Activated CD8-positive, alpha-beta memory T cell treated with anti-CD3 and anti-CD28 coated beads for 1 hour (primary cell): ENCODE results near the gene SLC25A41.

Source experiments
- DNase-seq, 2 donors: peaks; one replicate each; pipeline ENCODE4 v3.0.0-alpha.2; 2020; ENCODE audit warnings: low read depth in 1 of 2; ENCODE audit errors: extremely low read depth in 1 of 2

SLC25A41 gene

DNA sequence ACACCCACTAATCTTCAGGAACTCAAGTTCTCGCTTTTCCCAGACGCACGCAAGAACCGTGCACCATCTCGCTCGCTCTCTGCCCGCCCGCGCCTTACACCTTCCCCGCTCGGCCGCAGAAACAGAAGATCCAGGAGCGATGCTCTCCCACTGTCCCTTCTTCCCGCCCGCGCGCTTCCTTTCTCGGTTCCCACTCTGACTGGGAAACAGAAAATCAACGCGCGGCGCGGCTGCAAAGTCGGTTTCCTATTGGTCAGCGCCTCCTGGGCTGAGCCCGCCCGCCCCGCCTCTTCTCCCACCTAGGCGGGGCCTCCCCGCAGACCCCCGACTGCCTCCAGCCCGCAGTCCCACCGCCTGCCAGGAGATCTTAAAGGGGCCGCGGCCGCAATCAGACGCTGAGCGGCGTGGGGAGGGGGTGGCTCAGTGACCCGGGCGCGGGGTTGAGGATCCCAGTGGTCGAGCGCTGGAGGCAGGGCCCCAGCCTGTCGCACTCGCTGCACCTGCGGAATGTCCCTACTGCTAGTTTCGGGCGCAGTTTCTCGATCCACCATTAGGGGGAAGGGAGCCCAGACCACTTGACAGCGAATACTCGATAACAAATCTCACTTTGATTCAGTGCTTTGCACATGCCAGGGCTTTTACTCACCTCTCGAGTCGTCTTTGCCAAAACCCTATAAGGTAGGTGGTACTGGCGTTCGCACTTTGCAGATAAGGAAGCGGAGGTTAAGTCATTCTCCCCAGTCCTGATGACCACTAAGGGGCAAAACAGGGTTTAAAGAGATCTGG, 26.7 kb upstream of the SLC25A41 start:
- peak; percentile 92 to 94 for DNase-seq

GRCh38 chr19:6459262-6460098, 25.9 kb upstream of the SLC25A41 start, which contains the start of gene SLC25A23:
Gene SLC25A23 (minus strand): TSS chr19:6459792. CDS start chr19:6459628, 164 bp downstream.
- DNase-seq = peak in 1 of 2 donors; percentile 30

GRCh38 chr19:6458695-6459261, 25.2 kb upstream of the SLC25A41 start:
- DNase-seq = no peak

GRCh38 chr19:6457958-6458694, 24.6 kb upstream of the SLC25A41 start:
- no peak for DNase-seq

- DNase-seq = no peak
Observed at GRCh38 chr19:6455924-6456323, 22.4 kb upstream of the SLC25A41 start.

DNA sequence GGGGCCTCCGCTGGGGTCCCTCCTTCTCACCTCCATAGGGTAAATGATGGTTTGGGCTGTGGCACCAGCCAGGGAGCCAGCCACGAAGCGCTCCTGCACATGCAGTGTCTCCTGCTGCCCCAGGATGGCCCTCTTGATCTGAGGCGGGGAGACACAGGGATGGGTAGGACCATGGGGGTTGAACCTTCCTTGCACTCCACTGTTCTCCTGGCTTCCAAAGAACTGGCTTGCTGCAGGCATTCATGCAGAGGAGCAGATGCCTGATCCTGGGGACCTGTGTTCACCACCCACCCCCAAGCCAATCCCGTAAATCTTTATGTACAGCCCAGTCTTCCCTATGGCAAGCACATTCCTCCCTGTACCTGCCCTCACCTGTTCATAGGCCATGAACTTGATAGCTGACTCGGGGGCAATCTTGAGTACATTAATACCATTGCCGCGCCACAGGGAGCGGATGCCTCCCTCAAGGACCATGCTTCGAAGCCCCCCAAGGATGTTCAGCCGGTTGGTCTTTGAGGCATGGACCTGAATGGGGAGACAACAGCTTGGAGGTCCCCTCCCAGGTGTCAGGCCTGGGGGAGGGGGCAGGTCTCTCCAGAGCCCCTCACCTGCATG, 20.5 kb upstream of the SLC25A41 start:
- DNase-seq = no peak

GRCh38 chr19:6452899-6453298, 19.3 kb upstream of the SLC25A41 start:
- no peak for DNase-seq

DNA sequence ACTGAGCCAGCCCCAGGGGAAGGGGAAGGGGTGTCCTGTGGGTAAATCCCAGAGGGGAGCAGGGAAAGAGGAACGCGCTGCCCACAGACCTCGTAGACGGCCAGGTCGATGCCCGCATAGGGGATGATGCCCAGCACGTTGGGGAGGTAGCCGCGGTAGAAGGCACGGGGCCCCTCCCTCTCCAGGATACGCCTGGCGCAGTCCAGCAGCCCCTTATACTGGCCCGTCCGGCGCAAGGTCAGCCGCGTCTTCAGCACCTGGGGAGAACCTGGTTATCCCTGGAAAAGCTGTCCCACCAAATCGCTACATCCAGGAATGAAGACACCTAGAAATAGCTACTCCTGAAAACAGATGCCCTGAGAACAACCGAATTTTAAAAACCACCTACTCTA, 18.7 kb upstream of the SLC25A41 start:
- DNase-seq = no peak

- no peak for DNase-seq
Observed at GRCh38 chr19:6451583-6452222, 18.1 kb upstream of the SLC25A41 start.

- no peak for DNase-seq
Observed at GRCh38 chr19:6450166-6450565, 16.6 kb upstream of the SLC25A41 start.

DNA sequence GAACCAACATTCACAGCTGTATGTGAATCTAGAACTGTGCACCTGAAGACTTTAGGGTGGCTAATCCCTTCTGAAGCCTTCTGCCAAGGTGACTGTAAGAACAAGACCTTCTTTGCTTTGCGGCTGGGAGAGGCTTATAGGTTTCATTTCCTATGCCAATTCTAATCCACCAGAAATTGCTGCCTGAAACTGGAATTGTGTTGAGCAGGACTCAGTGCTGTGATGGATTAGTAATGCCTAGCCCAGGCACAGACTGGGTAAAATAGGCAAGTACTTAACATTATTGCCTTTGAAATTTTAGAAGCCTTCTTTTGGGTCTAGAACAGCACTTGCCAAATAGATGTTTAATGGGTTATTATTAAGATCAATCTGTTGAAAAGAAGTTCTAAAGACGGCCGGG, 14.5 kb upstream of the SLC25A41 start:
- no peak for DNase-seq

DNA sequence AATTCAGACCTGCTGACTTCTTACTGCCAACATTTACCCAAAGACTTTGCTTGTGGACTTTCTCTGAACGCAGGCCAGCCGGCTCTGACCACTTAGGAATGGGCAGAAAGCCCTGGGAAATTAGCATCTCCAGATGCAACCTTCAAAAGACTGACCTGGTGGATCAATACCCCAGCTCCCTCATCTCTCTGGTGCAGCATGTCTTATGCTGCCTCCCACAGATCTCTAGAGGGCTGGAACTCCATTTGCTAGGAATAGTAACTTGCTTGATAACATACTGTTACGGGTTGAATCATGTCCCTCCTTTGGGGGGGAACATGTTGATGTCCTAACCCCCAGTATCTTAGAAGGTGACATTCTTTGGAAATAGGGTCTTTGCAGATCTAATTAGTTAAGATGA, 12.9 kb upstream of the SLC25A41 start:
- DNase-seq = no peak

DNA sequence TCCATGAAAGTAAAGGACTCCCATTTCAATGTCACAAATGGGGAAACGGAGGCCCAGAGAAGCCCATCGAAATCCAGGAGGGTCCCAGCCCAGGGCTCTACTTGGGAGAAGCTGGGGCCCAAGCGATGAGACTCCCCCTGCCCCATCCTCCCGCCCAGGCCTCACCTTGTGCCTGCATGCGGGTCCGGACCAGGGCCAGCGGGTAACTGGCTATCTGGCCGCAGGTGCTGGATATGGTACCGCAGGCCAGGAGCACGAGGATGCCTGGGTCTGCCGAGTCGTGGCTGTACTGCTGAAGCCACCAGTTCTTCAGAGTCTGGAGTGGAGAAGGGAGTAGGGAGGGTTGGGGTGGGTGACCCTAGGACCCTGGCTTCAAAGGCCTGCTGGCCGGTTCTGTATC, 10.4 kb upstream of the SLC25A41 start:
- no peak for DNase-seq

DNA sequence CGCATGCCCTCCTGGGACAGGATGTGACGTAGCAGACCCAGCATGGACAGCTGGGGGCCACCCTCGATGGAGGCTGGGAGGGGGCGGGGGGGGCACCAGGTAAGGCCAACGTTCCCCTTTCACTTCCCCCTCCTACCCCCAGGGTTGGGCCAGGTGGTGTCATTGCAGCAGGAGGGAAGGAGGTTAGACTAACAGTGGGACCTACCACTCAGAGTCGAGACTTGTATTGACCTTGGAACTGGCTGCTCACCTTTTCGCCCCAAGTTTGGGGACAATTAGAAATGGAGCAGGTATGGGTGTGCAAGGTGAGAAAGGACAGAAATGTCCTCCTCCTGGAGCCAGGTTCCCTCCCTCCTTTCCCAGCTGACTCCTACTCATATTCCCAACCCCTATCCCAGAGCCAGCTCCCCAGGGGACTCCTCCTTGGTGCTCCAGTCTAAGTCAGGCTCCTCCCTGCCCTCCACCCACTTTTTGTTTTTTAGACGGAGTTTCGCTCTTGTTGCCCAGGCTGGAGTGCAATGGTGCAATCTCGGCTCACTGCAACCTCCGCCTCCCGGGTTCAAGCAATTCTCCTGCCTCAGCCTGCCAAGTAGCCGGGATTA, 8.6 kb upstream of the SLC25A41 start:
- DNase-seq = no peak

GRCh38 chr19:6440905-6441304, 7.3 kb upstream of the SLC25A41 start:
- no peak for DNase-seq

DNA sequence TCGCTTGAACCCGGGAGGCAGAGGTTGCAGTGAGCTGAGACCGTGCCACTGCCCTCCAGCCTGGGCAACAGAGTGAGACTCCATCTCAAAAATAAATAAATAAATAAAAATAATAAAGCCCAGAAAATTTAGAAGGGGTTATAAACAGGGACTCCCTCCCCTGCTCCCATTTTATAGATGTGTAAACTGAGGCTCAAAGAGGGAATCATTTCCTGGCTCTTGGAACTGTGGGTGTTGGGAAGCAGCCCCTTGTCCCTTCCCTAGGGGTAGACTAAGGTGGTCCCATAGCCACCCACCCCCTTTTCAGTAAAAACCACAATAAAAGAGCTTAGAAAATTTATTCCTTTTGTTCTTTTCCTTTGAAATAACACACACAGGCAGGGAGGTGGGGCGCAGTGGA, 6.2 kb upstream of the SLC25A41 start:
- no peak for DNase-seq

DNA sequence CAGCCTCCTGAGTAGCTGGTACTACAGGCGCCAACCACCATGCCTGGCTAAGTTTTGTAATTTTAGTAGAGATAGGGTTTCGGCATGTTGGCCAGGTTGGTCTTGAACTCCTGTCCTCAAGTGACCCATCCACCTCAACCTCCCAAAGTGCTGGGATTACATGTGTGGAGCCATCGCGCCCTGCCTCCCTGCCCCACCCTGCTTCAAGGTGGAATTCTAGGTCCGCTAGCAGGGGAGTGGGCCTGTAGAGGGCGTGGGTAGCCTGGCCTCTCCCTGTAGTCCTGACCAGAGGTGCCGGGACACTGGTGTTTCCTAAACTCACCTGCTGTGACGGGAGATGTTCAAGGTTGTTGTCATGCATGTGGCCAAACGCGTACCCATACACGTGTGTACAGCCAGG, 398 bp downstream of the SLC25A41 start:
- no peak for DNase-seq

GRCh38 chr19:6431891-6432290, 1.7 kb downstream of the SLC25A41 start:
- no peak for DNase-seq

DNA sequence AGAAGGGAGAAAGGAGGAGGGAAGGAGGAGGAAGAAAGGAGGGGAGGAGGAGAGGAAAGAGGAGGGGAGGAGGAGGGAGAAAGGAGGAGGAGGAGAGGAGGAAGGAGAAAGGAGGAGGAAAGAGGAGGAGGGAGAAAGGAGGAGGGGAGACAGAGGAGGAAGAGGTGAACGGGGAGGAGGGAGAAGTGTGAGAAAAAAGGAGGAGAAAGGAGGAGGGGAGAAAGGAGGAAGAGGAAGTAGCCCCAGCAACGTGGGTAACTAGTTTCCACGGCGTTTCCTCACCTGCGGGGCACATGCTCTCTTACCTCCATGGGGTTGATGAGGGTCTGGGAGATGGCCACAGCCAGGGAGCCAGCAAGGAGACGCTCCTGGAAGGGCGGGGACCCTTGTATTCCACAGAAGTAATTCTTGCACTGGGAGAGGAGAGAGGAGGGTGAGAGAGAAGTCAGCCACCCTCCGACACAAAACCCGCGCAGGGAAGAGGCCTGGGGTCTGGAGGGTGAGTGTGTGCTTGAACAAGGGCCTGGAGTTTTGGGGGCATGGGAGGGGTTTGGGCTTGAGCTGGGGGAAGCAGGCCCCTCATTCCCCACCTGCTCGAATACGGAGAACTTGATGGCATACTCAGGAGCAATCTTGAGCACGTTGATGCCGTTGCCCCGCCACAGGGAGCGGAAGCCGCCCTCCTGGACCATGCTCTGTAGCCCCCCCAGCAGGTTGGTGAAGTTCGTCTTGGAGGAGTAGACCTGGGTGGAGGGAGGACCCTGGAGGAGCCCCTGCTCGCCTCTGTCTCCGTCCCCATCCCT, 3.9 kb downstream of the SLC25A41 start:
- no peak for DNase-seq
